Spleen (tissue), 11 donors: Measurements from ENCODE around the gene IRF2. TPM values are rescaled to one million over a fixed set of nuclear protein-coding genes. Genes with fewer than 3 reads are reported as not detected.

ENCODE experiments used
- DNase-seq: peaks from one replicate; pipeline ENCODE4 v3.0.0-alpha.2; 2020
- H3K27ac ChIP-seq, 8 donors: fragments of 200-600 bp; sonication (generic) in 7 of 8; 1 replicate in 4 of 8; 2 replicates in 4 of 8; pipeline versions ENCODE4 v1.5.0 to v1.8.0; 2016 to 2021; ENCODE audit warnings: inconsistent platforms in 4 of 8, mild to moderate bottlenecking in 4 of 8, moderate library complexity in 1 of 8
- H3K27me3 ChIP-seq, 7 donors: fragments of 200-600 bp; sonication (generic) in 6 of 7; replicated peaks in 1 of 7; 1 replicate in 4 of 7; 2 replicates in 3 of 7; pipeline versions ENCODE4 v1.5.0 to v1.8.0; 2016 to 2021; ENCODE audit warnings: inconsistent platforms in 3 of 7, mild to moderate bottlenecking in 1 of 7
- H3K36me3 ChIP-seq, 6 donors: fragments of 200-600 bp; sonication (generic) in 5 of 6; 1 replicate in 4 of 6; 2 replicates in 2 of 6; pipeline versions ENCODE4 v1.5.0 to v1.8.0; 2016 to 2021; ENCODE audit warnings: inconsistent platforms in 2 of 6
- H3K4me1 ChIP-seq, 6 donors: fragments of 200-600 bp; sonication (generic) in 5 of 6; 1 replicate in 3 of 6; 2 replicates in 3 of 6; pipeline versions ENCODE4 v1.5.0 to v1.8.0; 2016 to 2021; ENCODE audit warnings: inconsistent platforms in 3 of 6
- H3K4me3 ChIP-seq, 8 donors: fragments of 200-600 bp; sonication (generic) in 7 of 8; 1 replicate in 4 of 8; 2 replicates in 4 of 8; pipeline versions ENCODE4 v1.5.0 to v1.8.0; 2016 to 2021; ENCODE audit warnings: inconsistent platforms in 4 of 8, mild to moderate bottlenecking in 4 of 8, moderate library complexity in 2 of 8
- H3K9me3 ChIP-seq, 8 donors: fragments of 200-600 bp; sonication (generic) in 7 of 8; 1 replicate in 4 of 8; 2 replicates in 4 of 8; pipeline versions ENCODE4 v1.5.0 to v1.8.0; 2016 to 2021; ENCODE audit warnings: inconsistent platforms in 4 of 8
- POLR2A ChIP-seq, 3 donors: fragments of 450-650 bp; IDR thresholded peaks; one replicate each; pipeline ENCODE4 v1.5.1; 2017; ENCODE audit warnings: antibody characterized with exemption in 3 of 3, mild to moderate bottlenecking in 1 of 3
- POLR2AphosphoS5 ChIP-seq, 3 donors: sonication (generic); formaldehyde crosslinking; IDR thresholded peaks; one replicate each; pipeline ENCODE4 v1.5.1; 2017; ENCODE audit warnings: antibody characterized with exemption in 3 of 3
- whole genome bisulfite sequencing, 5 donors: extraction: QIAGEN DNeasy Blood & Tissue Kit in 3 of 5; methylation state at CpG; one replicate each; pipeline versions ENCODE4 v1.1.5 to v1.1.7; 2013 to 2018; 5-methylcytosine and 5-hydroxymethylcytosine counted together
- intact Hi-C: fragments of 100-400 bp; cut with DNase I; formaldehyde crosslinking; loops from one replicate; pipeline ENCODE4 v1.15.0; 2023; ENCODE audit warnings: low total_unique reads
- polyA plus RNA-seq, 3 donors: library from polyadenylated mRNA; stranded (reverse); fragments of 200-250 nt; gene quantifications; one replicate each; pipeline ENCODE4 v1.2.1, GENCODE V29; 2013
- total RNA-seq, 7 donors: library from RNA; depleted of rRNA in 3 of 7; stranded (reverse); fragments of >200 nt in 3 of 7; fragmentation: NEBNext Ultra II Directional in 4 of 7; extraction: Animal tissue kit (Norgen Biotek cat#: 25700) in 4 of 7; gene quantifications; one replicate each; pipeline versions ENCODE4 v1.1.0 to v1.2.1, GENCODE V29; 2016 to 2021
- TF ChIP-seq, protein P1 (sequence below), 11 experiments: fragments of 200-600 bp in 7 of 11; fragments of 450-650 bp in 4 of 11; sonication (generic) in 4 of 11; IDR thresholded peaks in 8 of 11; conservative IDR thresholded peaks in 3 of 11; 1 replicate in 7 of 11; 2 replicates in 4 of 11; pipeline versions ENCODE4 v1.4.0 to v1.8.0; 2016 to 2021; ENCODE audit warnings: antibody characterized with exemption in 11 of 11, inconsistent platforms in 4 of 11, mild to moderate bottlenecking in 1 of 11
- donor health status: healthy with polysubstance abuse.
- donor health status: DM: no; HTN: no; CAD: no; lungs with moderate emphysema.
- donor health status: DM: no; HTN: no; CAD: no.
- donor health status: Bipolar disorder and iron deficiency.
- donor health status: healthy.
- donor health status: DM: no; HTN: no; CAD: no.
- donor health status: DM: yes; HTN: yes; CAD: no.

Gene IRF2
- total and polyA plus RNA-seq, 10 donors, result 27.1 to 101 (median 87.2) TPM

DNA sequence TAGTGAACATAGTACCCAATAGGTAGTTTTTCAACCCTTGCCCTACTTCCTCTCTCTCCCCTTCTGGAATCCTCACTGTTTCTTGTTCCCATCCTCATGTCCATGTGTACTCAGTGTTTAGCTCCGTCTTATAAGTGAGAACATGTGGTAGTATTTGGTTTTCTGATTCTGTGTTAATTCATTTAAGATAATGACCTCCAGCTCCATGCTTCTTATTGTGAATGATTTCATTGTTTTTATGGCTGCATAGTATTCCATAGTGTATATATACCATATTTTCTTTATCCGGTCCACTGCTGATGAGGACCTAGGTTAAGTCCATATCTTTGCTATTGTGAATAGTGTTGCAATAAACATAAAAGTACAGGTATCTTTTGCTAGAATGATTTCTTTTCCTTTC, 31.0 kb downstream of the IRF2 start:
- intact Hi-C loops, result no loop called here
- Histone ChIP-seq H3K4me1 (peaks cover 54 to 100% (median 96%) of the 10 kb centered on the region in 6 donors), H3K27me3 (no peaks in the 10 kb centered on the region), H3K9me3 (no peaks in the 10 kb centered on the region), H3K4me3 (no peak overlapping the region), H3K27ac (peak overlapping the region in 2 of 8 donors; percentile 60 to 77), H3K36me3 (peaks cover 0 to 25% (median 0%) of the 10 kb centered on the region in 6 donors)
- TF ChIP-seq POLR2AphosphoS5 (IDR thresholded peaks at IDR 0.05), result no peak
- no peak for TF ChIP-seq POLR2A (IDR thresholded peaks at IDR 0.05)
- TF ChIP-seq, protein P1, sequence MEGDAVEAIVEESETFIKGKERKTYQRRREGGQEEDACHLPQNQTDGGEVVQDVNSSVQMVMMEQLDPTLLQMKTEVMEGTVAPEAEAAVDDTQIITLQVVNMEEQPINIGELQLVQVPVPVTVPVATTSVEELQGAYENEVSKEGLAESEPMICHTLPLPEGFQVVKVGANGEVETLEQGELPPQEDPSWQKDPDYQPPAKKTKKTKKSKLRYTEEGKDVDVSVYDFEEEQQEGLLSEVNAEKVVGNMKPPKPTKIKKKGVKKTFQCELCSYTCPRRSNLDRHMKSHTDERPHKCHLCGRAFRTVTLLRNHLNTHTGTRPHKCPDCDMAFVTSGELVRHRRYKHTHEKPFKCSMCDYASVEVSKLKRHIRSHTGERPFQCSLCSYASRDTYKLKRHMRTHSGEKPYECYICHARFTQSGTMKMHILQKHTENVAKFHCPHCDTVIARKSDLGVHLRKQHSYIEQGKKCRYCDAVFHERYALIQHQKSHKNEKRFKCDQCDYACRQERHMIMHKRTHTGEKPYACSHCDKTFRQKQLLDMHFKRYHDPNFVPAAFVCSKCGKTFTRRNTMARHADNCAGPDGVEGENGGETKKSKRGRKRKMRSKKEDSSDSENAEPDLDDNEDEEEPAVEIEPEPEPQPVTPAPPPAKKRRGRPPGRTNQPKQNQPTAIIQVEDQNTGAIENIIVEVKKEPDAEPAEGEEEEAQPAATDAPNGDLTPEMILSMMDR (IDR thresholded peaks at IDR 0.05 in 8 of 11, conservative IDR thresholded peaks at IDR 0.05 in 3 of 11), result no peak
- WGBS, 5 donors, result 98 to 100% (median 98%) methylated on average over 2 of the region's 2 CpGs
- no peak for DNase-seq

DNA sequence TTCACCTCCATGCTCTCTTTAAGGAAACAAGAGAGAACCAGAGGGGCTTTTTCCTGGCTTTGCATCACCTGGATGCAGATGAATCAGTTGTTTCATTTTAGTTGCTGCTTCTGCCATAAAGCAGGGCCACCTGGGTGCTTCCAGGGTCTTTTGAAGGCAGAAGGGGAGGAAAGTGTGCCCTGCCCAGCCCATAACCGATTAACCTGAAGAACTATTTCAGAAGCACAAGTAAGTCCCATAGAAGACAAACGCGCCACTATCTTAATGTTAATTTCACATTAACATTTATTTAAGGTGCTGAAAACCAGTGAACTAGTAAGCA, 32.1 kb downstream of the IRF2 start:
- WGBS, 5 donors, result 68 to 90% (median 76%) methylated on average over 3 of the region's 3 CpGs
- DNase-seq, result no peak
- TF ChIP-seq, protein P1 (IDR thresholded peaks at IDR 0.05 in 8 of 11, conservative IDR thresholded peaks at IDR 0.05 in 3 of 11), result no peak
- TF ChIP-seq POLR2AphosphoS5 (IDR thresholded peaks at IDR 0.05) (no peak), POLR2A (IDR thresholded peaks at IDR 0.05) (no peak)
- Histone ChIP-seq H3K9me3 (no peaks in the 10 kb centered on the region), H3K4me1 (peaks cover 51 to 100% (median 96%) of the 10 kb centered on the region in 6 donors), H3K36me3 (peaks cover 0 to 15% (median 0%) of the 10 kb centered on the region in 6 donors), H3K27me3 (no peaks in the 10 kb centered on the region), H3K4me3 (peak overlapping the region in 1 of 8 donors; percentile 3), H3K27ac (peak overlapping the region in 7 of 8 donors; percentile 43 to 75 (median 60))
- intact Hi-C loops, result no loop called here

DNA sequence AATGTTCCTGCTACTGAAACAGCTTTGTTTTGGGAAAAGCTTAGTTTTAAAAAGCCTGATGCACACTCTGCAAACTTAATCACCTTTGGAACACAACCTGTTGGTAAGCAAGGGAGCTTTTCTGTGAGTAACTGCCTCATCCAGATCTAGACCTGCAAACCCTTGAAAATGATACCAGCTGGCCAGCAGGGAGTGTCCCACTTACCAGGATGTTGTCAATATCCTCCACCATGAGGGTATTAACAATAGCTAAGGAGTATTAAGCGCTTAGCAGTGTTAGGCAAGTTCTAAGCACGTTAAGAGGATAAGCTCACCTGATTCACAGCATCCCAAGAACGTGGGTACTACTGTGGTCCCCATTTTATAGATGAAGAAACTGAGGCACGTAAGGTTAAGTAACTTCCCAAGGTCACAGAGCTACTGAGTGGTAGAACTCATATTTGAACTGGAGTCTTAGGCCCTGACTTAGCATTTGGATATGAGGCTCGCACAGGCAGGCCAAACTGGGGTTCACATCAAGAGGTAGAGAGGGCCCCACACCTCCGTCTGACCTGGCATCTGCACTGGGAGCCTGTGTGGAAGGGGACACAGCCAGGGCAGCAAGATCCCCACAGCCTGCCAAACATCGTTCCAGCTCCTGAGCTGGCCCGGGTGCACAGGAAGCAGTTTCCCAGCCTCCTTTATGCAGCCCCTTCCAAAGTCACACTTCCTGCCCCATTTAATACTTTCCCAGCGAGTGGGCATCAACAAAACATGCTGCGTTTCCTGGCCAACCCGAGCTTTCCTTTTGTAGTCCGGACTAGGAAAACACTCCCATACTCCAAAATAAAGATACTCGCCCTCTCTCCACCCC, 32.7 kb downstream of the IRF2 start:
- Histone ChIP-seq H3K36me3 (peaks cover 0 to 11% (median 0%) of the 10 kb centered on the region in 6 donors), H3K27me3 (no peaks in the 10 kb centered on the region), H3K4me3 (peak overlapping the region in 1 of 8 donors; percentile 3), H3K4me1 (peaks cover 56 to 100% (median 95%) of the 10 kb centered on the region in 6 donors), H3K27ac (peak overlapping the region; percentile 38 to 75 (median 57)), H3K9me3 (no peaks in the 10 kb centered on the region)
- TF ChIP-seq, protein P1 (IDR thresholded peaks at IDR 0.05 in 8 of 11, conservative IDR thresholded peaks at IDR 0.05 in 3 of 11), result no peak
- TF ChIP-seq POLR2AphosphoS5 (IDR thresholded peaks at IDR 0.05), result peak; percentile 35 to 62 (median 35)
- intact Hi-C loops, result no loop called here
- 59 to 72% (median 66%) methylated on average over 13 of the region's 13 CpGs for WGBS, 5 donors
- no peak for DNase-seq

DNA sequence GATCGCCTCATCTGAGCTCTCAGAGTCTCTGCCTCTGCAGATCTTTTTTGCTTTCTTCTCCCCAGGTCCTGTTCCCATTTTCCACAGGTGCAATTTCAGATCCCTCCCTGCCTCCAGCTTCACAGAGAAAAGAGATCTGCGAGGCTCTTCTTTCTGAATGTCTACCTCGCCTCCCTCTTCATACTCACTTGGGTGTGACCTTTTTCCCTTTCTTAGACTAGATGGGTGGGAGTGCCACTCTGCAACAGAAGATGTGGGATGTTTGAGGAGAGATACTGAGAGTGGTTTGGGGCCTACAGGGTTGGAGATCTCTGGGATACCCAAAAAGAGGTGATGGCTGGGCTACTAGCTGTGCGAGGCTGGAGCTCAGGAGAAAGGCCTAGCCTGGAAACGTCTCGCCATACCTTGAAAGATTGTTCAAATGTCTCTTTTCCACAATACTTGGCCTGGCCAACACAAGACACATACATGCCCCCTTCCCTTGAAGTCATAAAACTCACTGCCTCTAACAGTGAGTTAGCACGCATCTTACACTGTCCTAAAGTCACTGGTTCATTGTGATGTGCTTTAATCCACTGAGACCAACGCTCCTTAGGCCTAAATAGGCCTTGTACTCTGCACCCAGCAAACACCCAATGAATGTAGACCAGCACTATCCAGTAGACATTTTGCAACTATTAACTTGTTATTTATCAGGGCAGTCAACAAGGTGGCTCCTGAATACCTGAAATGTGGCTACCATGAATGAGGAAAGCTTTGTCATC, 33.6 kb downstream of the IRF2 start:
- intact Hi-C loops, result no loop called here
- Histone ChIP-seq H3K9me3 (no peaks in the 10 kb centered on the region), H3K36me3 (peaks cover 0 to 6% (median 0%) of the 10 kb centered on the region in 6 donors), H3K4me3 (no peak overlapping the region), H3K27ac (peak overlapping the region in 7 of 8 donors; percentile 9 to 75 (median 60)), H3K27me3 (no peaks in the 10 kb centered on the region), H3K4me1 (peaks cover 52 to 100% (median 90%) of the 10 kb centered on the region in 6 donors)
- TF ChIP-seq POLR2AphosphoS5 (IDR thresholded peaks at IDR 0.05), result no peak
- no peak for TF ChIP-seq POLR2A (IDR thresholded peaks at IDR 0.05)
- TF ChIP-seq, protein P1 (IDR thresholded peaks at IDR 0.05 in 8 of 11, conservative IDR thresholded peaks at IDR 0.05 in 3 of 11), result no peak
- WGBS, 5 donors, result 89 to 94% (median 92%) methylated on average over 8 of the region's 8 CpGs
- DNase-seq, result no peak
